RKO (cell line): ENCODE measurements around the gene VCX.
"Not testable (repeated sequence)": the region's sequence is repeated elsewhere in the genome, so short reads cannot be mapped to it uniquely, and the experiment has no call there.

Experiments used
- DNase-seq: peaks from one replicate; pipeline ENCODE4 v3.0.0-alpha.2; 2016; ENCODE audit warnings: low spot score

The VCX gene

DNA sequence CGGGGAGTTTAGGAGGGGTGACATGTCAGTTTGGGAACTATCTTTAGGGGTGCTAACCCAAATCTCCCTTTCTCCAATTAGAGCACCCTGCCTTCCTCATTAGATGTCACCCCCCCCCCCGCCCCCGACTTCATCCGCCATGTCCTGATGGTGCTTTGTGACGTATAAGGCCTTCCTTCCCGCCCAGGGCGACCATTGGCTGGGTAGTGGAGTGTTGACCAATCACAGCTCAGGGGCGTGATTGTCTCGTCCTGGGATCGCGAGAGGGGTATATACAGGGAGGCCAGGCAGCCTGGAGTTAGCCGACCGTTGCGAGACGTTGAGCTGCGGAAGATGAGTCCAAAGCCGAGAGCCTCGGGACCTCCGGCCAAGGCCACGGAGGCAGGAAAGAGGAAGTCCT is at the start of gene VCX:
TSS of gene VCX (plus strand) at position 301 of the 400 bp plus-strand sequence. CDS start at position 334, 33 bp downstream.
- DNase-seq, result not testable (repeated sequence)

GRCh38 chrX:7798327-7798726 is 44.6 kb upstream of the VCX start:
- no peak for DNase-seq

GRCh38 chrX:7801711-7802110 is 41.3 kb upstream of the VCX start:
- DNase-seq, result no peak

DNA sequence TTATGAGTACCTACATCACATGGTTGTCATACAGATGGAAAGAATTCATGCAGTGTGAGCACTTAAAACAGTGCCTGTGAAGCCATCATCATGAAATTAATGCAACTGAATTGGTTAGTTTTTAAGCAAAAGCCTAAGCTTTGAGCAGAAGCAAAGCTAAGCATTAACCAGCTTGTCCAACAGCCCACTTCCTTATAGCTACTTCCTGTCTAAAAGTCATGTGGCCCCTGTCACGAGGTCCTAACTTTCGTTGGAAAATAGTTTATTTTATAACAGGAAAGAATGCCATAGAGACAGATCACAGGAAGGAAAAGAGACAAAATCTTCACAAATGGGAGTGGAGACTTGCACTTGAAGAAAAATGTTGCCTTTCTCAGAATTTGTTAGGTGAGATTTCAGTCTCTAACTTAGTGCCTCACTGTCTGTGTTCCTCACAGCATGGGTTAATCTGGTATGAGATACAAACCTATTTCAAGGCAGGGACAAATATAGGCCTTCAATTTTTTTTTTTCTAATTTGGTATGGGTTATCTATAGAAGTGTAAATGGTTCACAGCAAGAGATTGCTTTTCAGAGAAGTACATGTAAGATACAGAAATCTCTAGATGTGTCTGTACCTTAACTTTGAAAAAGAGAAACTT is 27.7 kb upstream of the VCX start:
- no peak for DNase-seq

DNA sequence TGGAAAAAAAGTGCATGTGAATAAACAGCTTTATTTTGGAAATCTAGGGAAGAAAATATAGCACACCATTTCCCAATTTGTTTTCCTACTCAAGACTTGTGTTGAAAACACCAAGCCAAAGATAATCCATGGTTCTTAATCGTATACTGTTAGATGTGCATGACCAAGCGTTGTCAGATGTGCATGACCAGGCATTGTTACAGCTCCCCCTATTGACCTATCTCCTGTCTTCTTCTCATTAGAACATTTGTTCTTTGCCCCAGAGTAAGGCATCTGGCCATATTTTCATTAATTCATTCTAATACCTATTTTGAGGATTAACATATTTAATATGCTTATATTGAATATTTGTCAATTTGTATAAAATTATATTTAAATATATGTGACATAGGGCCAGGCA is 14.4 kb upstream of the VCX start:
- peak; percentile 4 for DNase-seq

GRCh38 chrX:7841084-7841805 is 1.7 kb upstream of the VCX start:
- DNase-seq, result no peak

DNA sequence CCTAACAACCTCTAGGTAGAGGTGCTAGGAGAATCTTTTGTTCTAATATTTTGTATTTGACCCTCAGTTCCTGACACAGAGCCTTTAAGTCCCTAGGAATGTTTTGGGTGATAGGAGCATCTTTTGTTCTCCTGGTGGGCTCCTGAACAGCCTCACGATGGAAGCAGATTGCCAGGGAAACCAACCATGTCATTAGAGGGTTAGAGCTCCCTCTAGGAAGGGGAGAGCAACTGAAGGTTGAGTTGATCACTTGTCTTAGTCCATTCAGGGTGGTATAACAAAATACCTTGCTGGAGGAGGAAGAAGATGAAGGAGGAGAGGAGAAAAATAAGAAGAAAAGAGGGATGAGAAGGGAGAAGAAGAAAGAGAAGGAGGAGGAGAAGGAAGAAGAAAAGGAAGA is 9.2 kb downstream of the VCX start:
- DNase-seq, result no peak

- DNase-seq, result no peak
These were observed 29.1 kb downstream of the VCX start for GRCh38 chrX:7872042-7872441.

GRCh38 chrX:7876957-7877356 is 34.0 kb downstream of the VCX start:
- DNase-seq, result no peak

DNA sequence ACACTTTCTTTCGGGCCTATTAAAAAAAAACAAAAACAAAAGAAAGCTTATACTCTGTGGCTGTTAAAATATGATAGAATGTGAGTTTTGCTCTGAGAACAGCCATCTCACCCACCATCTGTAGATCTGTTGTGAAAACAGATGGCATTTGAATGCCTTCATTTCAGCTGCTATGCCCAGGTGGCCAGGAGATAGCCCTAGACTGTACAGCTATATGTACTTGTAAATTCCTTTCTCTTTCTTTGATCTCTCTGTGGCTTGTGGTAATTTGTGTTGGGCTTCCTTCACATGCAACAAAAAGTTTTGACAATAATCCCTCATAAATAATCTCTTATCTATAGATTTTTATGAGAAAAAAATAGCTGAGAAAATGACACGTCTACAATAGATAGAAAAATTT is 46.2 kb downstream of the VCX start:
- no peak for DNase-seq

- DNase-seq, result peak; percentile 54
These were observed 46.7 kb downstream of the VCX start for GRCh38 chrX:7889680-7890079.

- DNase-seq, result no peak
These were observed 49.0 kb downstream of the VCX start for GRCh38 chrX:7891928-7892327.
